GM12878 (cell line): ENCODE data around the gene SNCB. TPM values are rescaled to one million over a fixed set of nuclear protein-coding genes. Genes with fewer than 3 reads are reported as not detected.
A peak's percentile ranks its signal among the peaks of the same experiment; 100 is the strongest.

ENCODE experiments used
- ATAC-seq: fragments of 200-7000 bp; cut with Tn5 transposase; 3 replicates; pipeline ENCODE4 v1.9.1; 2020; ENCODE audit warnings: mild to moderate bottlenecking, moderate library complexity
- BruUV-seq: library from RNA; stranded (reverse); fragments of 400-500 nt; replicated peaks from 2 replicates; lab custom pipeline; 2021; lab: Mats Ljungman, UMichigan
- CTCF ChIA-PET: fragments of 300-600 bp; sonication (Branson Sonifier 250); formaldehyde crosslinking; extraction: SDS; loops from one replicate; lab custom pipeline; 2021; ENCODE audit warnings: inconsistent platforms; lab: Yijun Ruan, JAX
- POLR2A ChIA-PET: fragments of 350-600 bp; formaldehyde crosslinking; extraction: SDS; loops from one replicate; lab custom pipeline; 2021; ENCODE audit warnings: inconsistent platforms; lab: Charles Lee
- RAD21 ChIA-PET: fragments of 300-600 bp; sonication (Branson Sonifier 250); formaldehyde crosslinking; loops from one replicate; lab custom pipeline; 2023; ENCODE audit warnings: antibody characterized with exemption; ENCODE audit not compliant: unreplicated experiment; lab: Charles Lee
- SMC1A ChIA-PET: fragments of 300-600 bp; sonication (Branson Sonifier 250); formaldehyde crosslinking; loops from one replicate; lab custom pipeline; 2023; ENCODE audit not compliant: unreplicated experiment, uncharacterized antibody; lab: Charles Lee
- DNase-seq: peaks from one replicate; pipeline ENCODE4 v3.0.0-alpha.2; 2011; ENCODE audit warnings: low read depth, low spot score
- FAIRE-seq: peaks from 3 replicates; lab custom pipeline; 2011; peaks lifted over from hg19 to GRCh38; lab: Jason Lieb, UNC
- H2AFZ ChIP-seq: 2 replicates; pipeline ENCODE4 v1.6.0; 2011; ENCODE audit warnings: low read depth, low read length, control low read depth; ENCODE audit not compliant: control insufficient read depth
- H3K27ac ChIP-seq: 2 replicates; pipeline ENCODE4 v1.5.1; 2011; ENCODE audit warnings: control low read depth; ENCODE audit not compliant: control insufficient read depth, insufficient read depth
- H3K27me3 ChIP-seq, 2 experiments: replicated peaks in 1 of 2; 2 replicates each; pipeline versions ENCODE4 v1.6.0 to v1.6.1; 2011; ENCODE audit warnings: low read length in 1 of 2; ENCODE audit not compliant: control insufficient read depth in 2 of 2, insufficient read depth in 2 of 2
- H3K36me3 ChIP-seq, 2 experiments: 2 replicates each; pipeline ENCODE4 v1.5.1; 2011; ENCODE audit warnings: low read length in 1 of 2; ENCODE audit not compliant: control insufficient read depth in 2 of 2, insufficient read depth in 2 of 2
- H3K4me1 ChIP-seq: 2 replicates; pipeline ENCODE4 v1.6.1; 2011; ENCODE audit warnings: mild to moderate bottlenecking, low read length, moderate library complexity, mixed read lengths; ENCODE audit not compliant: control insufficient read depth, insufficient read depth
- H3K4me2 ChIP-seq: 2 replicates; pipeline ENCODE4 v1.6.0; 2011; ENCODE audit warnings: control low read depth; ENCODE audit not compliant: control insufficient read depth, insufficient read depth
- H3K4me3 ChIP-seq: fragments of 200-600 bp; sonication (generic); 2 replicates; pipeline ENCODE4 v1.5.1; 2016
- H3K79me2 ChIP-seq: 2 replicates; pipeline ENCODE4 v1.6.0; 2011; ENCODE audit warnings: low read length; ENCODE audit not compliant: control insufficient read depth, insufficient read depth
- H3K9ac ChIP-seq: 2 replicates; pipeline ENCODE4 v1.8.0; 2011; ENCODE audit warnings: low read length, control low read depth, mixed read lengths; ENCODE audit not compliant: control insufficient read depth, insufficient read depth
- H3K9me3 ChIP-seq: replicated peaks from 3 replicates; pipeline ENCODE4 v1.5.1; 2011; ENCODE audit warnings: mild to moderate bottlenecking, low read length; ENCODE audit not compliant: control insufficient read depth, insufficient read depth
- H4K20me1 ChIP-seq: 2 replicates; pipeline ENCODE4 v1.6.0; 2011; ENCODE audit not compliant: control insufficient read depth, insufficient read depth
- ASH2L ChIP-seq: fragments of 300-600, 200-600 bp; sonication (generic); IDR thresholded peaks from 2 replicates; pipeline ENCODE4 v1.6.1; 2017; ENCODE audit warnings: low read depth, mild to moderate bottlenecking, borderline replicate concordance
- CHD4 ChIP-seq: fragments of 200-600 bp; sonication (generic); IDR thresholded peaks from 2 replicates; pipeline ENCODE4 v1.6.1; 2016; ENCODE audit warnings: mild to moderate bottlenecking
- FOXM1 ChIP-seq: IDR thresholded peaks from 2 replicates; pipeline ENCODE4 v1.6.1; 2012; ENCODE audit warnings: low read depth, mild to moderate bottlenecking, inconsistent platforms, low read length, moderate library complexity
- LARP7 ChIP-seq: fragments of 450-650 bp; IDR thresholded peaks from 2 replicates; pipeline ENCODE4 v1.6.1; 2017; ENCODE audit warnings: mild to moderate bottlenecking
- MEF2B ChIP-seq: fragments of 450-650 bp; IDR thresholded peaks from 2 replicates; pipeline ENCODE4 v1.6.1; 2018; ENCODE audit warnings: mild to moderate bottlenecking, moderate library complexity; ENCODE audit not compliant: partially characterized antibody, poor library complexity, severe bottlenecking
- NFIC ChIP-seq: IDR thresholded peaks from 2 replicates; pipeline ENCODE4 v1.6.1; 2012; ENCODE audit warnings: low read depth, mild to moderate bottlenecking, inconsistent platforms, low read length, moderate library complexity
- PAX8 ChIP-seq: fragments of 450-650 bp; IDR thresholded peaks from 2 replicates; pipeline ENCODE4 v1.6.1; 2017; ENCODE audit warnings: mild to moderate bottlenecking, moderate library complexity
- RFX5 ChIP-seq: IDR thresholded peaks from 2 replicates; pipeline ENCODE4 v1.6.1; 2011; ENCODE audit warnings: low read depth, low read length, improper control_type of control experiment
- SUPT20H ChIP-seq: IDR thresholded peaks from 2 replicates; pipeline ENCODE4 v1.6.1; 2011; ENCODE audit warnings: low read depth, mild to moderate bottlenecking, low read length, moderate library complexity, borderline replicate concordance; ENCODE audit not compliant: control insufficient read depth
- YBX1 ChIP-seq: fragments of 450-650 bp; IDR thresholded peaks from 2 replicates; pipeline ENCODE4 v1.6.1; 2016; ENCODE audit warnings: antibody characterized with exemption
- ZNF217 ChIP-seq: fragments of 450-650 bp; IDR thresholded peaks from 2 replicates; pipeline ENCODE4 v1.6.1; 2017; ENCODE audit warnings: antibody characterized with exemption, mild to moderate bottlenecking
- ZSCAN29 ChIP-seq: fragments of 450-650 bp; IDR thresholded peaks from 2 replicates; pipeline ENCODE4 v1.6.1; 2017; ENCODE audit warnings: mild to moderate bottlenecking, moderate library complexity
- WGBS: methylation state at CpG from one replicate; pipeline ENCODE4 v1.1.6; 2016; ENCODE audit warnings: low lambda C conversion rate; ENCODE audit not compliant: insufficient replicate concordance, insufficient coverage; ENCODE audit errors: missing lambda C conversion rate; 5-methylcytosine and 5-hydroxymethylcytosine counted together
- in situ Hi-C: fragments of 300-500 bp; cut with MboI; formaldehyde crosslinking; loops from 9 replicates; pipeline ENCODE4 v1.14.3; 2018; ENCODE audit warnings: mixed read lengths
- intact Hi-C: fragments of 100-400 bp; cut with micrococcal nuclease; formaldehyde crosslinking; loops from one replicate; pipeline ENCODE4 v1.14.2; 2022; ENCODE audit not compliant: unreplicated experiment
- polyA plus RNA-seq, 11 experiments: library from polyadenylated mRNA; depleted of rRNA in 4 of 11; unstranded in 6 of 11; stranded (reverse) in 5 of 11; fragments of >200 nt; fragmentation: Nextera tagmentation in 4 of 11; fragmentation: Illumina TruSeq in 1 of 11; extraction: Ambion mirVana in 4 of 11; extraction: Trizol in 1 of 11; gene quantifications; 1 replicate in 1 of 11; 2 replicates in 10 of 11; pipeline versions ENCODE4 v1.2.1 to v1.2.3, GENCODE V29; 2011 to 2016; ENCODE audit warnings: inconsistent platforms in 2 of 11, missing spikeins in 2 of 11, low read depth in 1 of 11
- total RNA-seq, 4 experiments: library from RNA; depleted of rRNA in 3 of 4; stranded (reverse); fragments of >200 nt in 3 of 4; fragmentation: Illumina TruSeq in 1 of 4; extraction: Trizol in 1 of 4; gene quantifications; 2 replicates each; pipeline versions ENCODE4 v1.2.1 to v1.2.3, GENCODE V29; 2013 to 2021
- TF ChIP-seq, protein P1 (sequence below): IDR thresholded peaks from 2 replicates; pipeline ENCODE4 v1.6.1; 2011; ENCODE audit warnings: mild to moderate bottlenecking, low read depth, low read length, moderate library complexity; ENCODE audit not compliant: insufficient replicate concordance

The SNCB gene
- total and polyA plus RNA-seq, 10 of the 15 experiments (the other 5 are each of a cell fraction or from before 2014, with no cell fraction given), result 0.75 TPM; not detected in 9

DNA sequence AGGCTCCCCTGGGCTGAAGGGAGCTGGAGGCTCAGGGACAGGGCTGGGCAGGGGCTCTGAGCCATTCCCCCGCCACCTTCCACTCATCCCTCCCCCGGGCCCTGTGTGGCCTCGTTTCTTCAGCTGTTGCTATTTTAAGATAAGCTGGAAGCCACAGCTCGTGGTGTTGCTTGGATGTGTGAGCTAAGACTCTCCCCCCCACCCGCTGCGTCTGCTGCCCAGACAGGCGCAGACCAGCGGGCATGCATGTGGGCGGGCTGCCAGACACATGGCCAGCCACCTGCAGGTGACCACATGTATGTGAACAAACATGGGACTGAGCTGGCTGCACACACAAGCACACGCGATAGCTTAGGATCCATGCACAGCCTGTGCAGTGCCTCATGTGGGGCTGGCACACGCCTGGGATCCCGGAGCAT lies 8.7 kb downstream of the SNCB start:
- no TSS peak for BruUV-seq
- Histone ChIP-seq H3K4me1 (no peaks in the 10 kb centered on the region), H3K9me3 (no peaks in the 10 kb centered on the region), H4K20me1 (no peaks in the 10 kb centered on the region), H3K27me3 (peaks cover 6 to 7% of the 10 kb centered on the region in 2 experiments), H3K27ac (no peak overlapping the region), H3K9ac (no peak overlapping the region), H3K4me2 (no peak overlapping the region), H3K4me3 (no peak overlapping the region), H2AFZ (no peak overlapping the region), H3K79me2 (no peaks in the 10 kb centered on the region), H3K36me3 (no peaks in the 10 kb centered on the region)
- ChIA-PET RAD21 (interaction anchor here (1.2 kb wide), 1 partner anchor 39 kb away, joined by 3 read pairs; no protein-coding TSS in a partner anchor), POLR2A (no interaction called here), CTCF (interaction anchor here (0.5 to 2.1 kb wide), 5 partner anchors 16 to 886 kb away, joined by 3 to 7 read pairs (median 3); no protein-coding TSS in a partner anchor), SMC1A (no interaction called here)
- ATAC-seq, result no peak
- DNase-seq, result no peak
- FAIRE-seq, result no peak
- in situ Hi-C loops, result no loop called here
- intact Hi-C loops, result no loop called here
- 39% methylated on average over 13 of the region's 13 CpGs for WGBS
- no peak for TF ChIP-seq FOXM1

- no peak overlapping the region for H3K9ac ChIP-seq
- SMC1A ChIA-PET, result no interaction called here
- H3K4me2 ChIP-seq, result 0 out of 2 replicates have a peak overlapping the region, but pooled peaks have one; percentile 42
- in situ Hi-C loops (no loop called here), intact Hi-C loops (no loop called here)
- H3K4me3 ChIP-seq, result no peak overlapping the region
- 5% methylated on average over 32 of the region's 32 CpGs for WGBS
- POLR2A ChIA-PET, result interaction anchor here (0.7 kb wide), 1 partner anchor 1608 kb away, joined by 3 read pairs; no protein-coding TSS in a partner anchor
- no peaks in the 10 kb centered on the region for H4K20me1 ChIP-seq
- DNase-seq, result no peak
- no peaks in the 10 kb centered on the region for H3K79me2 ChIP-seq
- no peaks in the 10 kb centered on the region for H3K9me3 ChIP-seq
- no peak overlapping the region for H3K27ac ChIP-seq
- H2AFZ ChIP-seq, result no peak overlapping the region
- CTCF ChIA-PET, result interaction anchor here (0.8 to 2.1 kb wide), 2 partner anchors 40 to 127 kb away, joined by 3 to 7 read pairs; no protein-coding TSS in a partner anchor
- peaks cover 4 to 7% of the 10 kb centered on the region in 2 experiments for H3K27me3 ChIP-seq
- no peaks in the 10 kb centered on the region for H3K36me3 ChIP-seq
- no peak for ATAC-seq
- RAD21 ChIA-PET, result no interaction called here
- BruUV-seq, result no TSS peak
- H3K4me1 ChIP-seq, result no peaks in the 10 kb centered on the region
- no peak for FAIRE-seq
- TF ChIP-seq NFIC (no peak), FOXM1 (no peak), SUPT20H (no peak), MEF2B (no peak), CHD4 (no peak), RFX5 (no peak), LARP7 (no peak), ZSCAN29 (no peak), PAX8 (no peak), ZNF217 (no peak), ASH2L (no peak), YBX1 (no peak)
- TF ChIP-seq, protein P1, sequence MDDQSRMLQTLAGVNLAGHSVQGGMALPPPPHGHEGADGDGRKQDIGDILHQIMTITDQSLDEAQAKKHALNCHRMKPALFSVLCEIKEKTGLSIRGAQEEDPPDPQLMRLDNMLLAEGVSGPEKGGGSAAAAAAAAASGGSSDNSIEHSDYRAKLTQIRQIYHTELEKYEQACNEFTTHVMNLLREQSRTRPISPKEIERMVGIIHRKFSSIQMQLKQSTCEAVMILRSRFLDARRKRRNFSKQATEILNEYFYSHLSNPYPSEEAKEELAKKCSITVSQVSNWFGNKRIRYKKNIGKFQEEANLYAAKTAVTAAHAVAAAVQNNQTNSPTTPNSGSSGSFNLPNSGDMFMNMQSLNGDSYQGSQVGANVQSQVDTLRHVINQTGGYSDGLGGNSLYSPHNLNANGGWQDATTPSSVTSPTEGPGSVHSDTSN, result no peak
Observed at GRCh38 chr5:176620333-176620981, 9.9 kb downstream of the SNCB start.
